Femur (tissue), 1 donor: Measurements from ENCODE around the gene EFHC2.

Experiments used
- DNase-seq: peaks from one replicate; pipeline ENCODE4 v3.0.0-alpha.2; 2017

The EFHC2 gene

DNA sequence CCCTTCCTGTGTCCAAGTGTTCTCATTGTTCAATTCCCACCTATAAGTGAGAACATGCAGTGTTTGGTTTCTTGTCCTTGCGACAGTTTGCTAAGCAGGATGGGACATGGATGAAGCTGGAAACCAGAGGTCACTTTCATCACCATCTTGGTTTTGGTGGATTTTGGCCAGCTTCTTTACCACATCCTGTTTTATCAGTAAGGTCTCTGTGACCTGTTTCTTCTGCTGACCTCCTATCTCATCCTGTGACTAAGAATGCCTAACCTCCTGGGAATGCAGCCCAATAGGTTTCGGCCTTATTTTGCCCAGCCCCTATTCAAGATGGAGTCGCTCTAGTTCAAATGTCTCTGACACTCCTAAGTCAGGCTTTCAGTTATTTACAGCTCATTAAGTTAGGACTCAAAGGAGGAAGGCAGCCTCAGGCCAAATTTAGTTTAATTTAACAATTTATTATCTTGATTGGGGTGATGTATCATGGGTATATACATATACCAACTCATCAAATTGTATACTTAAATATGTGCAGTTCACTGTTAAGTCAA, 200.3 kb downstream of the EFHC2 start:
- DNase-seq, result no peak

DNA sequence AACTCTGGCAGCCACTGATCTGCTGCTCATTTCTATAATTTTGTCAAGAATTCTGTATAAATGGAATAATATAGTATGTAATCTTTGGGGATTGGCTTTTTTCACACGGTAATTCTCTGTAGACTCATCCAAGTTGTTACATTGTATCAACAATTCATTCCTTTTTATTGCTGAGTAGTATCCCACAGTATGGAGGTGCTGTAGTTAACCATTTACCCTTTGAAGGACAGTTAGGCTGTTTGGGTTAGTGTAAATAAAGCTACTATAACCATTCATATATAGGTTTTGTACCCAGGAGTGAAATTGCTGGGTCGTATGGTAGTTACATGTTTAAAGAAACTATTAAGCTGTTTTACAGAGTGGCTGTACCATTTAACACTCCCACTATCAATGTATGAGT, 213.3 kb downstream of the EFHC2 start:
- no peak for DNase-seq

DNA sequence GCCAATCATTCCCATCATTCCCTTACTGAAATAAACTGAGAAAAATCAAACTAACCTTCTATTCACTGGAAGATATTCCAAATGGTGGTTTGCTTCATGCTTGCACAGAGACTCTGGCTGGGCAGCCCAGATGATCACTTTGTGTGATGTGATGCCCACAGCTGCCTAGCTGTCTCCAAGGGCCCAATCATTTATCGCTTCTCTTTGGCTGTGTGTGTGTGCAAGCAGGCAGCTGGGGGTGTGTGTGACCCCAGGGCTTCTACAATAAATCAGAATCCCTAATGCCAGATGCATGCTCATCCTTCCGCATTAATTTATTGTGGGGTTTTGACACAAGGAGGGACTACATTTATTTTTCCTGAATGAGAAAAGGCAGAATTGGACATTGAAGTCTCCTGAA, 230.1 kb downstream of the EFHC2 start:
- DNase-seq, result no peak

DNA sequence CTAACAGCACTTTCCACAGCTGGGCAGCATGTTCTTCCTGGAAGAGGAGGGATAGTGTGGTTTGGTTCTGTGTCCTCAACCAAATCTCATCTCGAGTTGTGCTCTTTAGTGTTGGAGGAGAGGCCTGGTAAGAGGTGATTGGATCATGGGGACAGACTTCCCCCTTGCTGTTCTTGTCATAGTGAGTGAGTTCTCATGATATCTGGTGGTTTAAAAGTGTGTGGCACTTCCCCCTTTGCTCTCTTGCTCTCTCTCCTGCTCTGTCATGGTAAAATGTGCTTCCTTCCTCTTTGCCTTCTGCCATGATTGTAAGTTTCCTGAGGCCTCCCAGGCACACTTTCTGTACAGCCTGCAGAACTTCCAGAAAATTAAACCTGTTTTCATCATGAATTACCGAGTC, 236.6 kb downstream of the EFHC2 start:
- no peak for DNase-seq

DNA sequence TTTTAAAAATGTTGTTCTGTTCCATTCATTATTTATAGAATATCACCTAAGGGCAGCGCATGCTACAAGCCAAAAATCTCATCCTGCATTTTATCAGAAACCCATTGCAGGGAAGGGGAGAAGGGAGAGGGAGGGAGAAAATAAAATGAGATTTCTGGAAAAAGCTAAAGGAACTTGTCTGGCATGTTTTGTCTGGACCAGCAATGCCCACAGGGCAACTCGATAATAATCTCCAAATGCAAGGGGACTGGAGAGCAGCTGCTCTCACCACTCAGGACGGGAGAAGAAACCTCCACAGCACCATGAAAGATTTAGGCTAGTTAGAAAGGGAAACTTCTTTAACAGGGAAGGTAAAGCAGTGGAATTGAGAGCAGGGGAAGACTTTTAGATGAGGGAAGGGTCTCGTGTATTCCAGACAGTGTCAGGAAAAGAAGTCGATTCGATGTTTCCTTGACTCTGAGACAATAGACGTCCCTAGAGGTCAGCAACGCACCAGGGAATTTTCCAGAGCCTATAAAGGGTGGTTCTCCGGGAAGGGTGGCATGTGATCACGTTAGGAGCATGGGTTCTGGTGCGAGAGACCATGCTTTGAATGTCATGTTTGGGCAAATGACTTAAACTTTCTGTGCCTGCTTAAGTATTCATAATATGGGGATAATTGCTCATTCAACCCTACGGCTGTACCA, 238.1 kb downstream of the EFHC2 start:
- no peak for DNase-seq

DNA sequence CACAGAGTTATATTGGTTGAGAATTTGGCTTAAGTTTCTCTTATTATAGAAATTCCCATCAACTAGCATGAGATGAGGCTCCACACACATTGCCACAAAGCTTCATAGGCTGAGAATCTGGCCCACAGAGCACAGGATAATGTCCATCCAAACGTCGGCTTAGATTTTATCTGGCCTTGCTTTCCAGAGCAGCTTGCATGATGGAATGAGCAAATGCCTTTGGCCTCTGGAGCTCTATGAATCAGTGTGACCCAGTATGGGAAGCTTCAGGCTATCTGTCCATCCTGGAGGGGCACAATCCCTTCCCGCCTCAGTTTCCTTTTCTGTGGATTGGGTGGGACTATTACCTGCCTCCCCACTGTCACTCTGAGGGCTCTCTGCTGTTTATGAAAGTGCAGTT, 238.8 kb downstream of the EFHC2 start:
- no peak for DNase-seq

DNA sequence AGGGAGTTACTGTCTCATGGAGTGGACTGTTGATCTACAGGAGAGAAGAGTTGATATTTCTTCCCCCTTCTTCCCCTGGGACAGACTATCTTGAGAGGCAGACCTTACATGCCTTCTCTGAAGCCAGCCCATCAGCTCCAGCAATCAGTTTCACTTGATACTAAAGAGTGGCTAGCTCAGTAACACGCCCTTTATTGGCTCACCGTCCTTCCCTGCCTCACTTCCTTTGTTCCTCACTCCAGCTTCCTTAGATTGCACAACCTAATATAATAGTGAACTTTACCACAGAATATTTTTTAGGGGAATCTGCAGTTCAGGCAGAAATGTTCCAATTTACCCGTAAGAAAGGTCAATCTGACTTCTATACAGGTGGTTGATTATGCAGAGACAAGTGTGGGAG, 242.2 kb downstream of the EFHC2 start:
- DNase-seq, result no peak

DNA sequence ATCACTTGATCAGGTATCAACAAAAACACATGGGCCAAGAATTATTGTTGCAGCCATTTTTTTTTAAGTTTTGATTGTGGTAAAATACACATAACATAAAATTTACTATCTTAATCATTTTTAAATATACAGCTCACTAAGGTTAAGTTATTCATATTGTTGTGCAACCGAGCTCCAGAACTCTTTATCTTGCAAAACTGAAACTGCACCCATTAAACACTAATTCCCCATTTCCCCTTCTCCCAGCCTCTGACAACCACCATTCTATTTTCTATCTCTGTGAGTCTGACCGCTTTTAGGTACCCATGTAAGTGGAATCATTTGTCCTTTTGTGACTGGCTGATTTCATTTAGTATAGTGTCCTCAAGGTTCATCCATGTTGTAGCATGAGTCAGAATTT, 244.1 kb downstream of the EFHC2 start:
- no peak for DNase-seq
